Measurements from ENCODE around the gene PKNOX2. TPM values are rescaled to one million over a fixed set of nuclear protein-coding genes. Genes with fewer than 3 reads are reported as not detected.

PKNOX2 gene
- total RNA-seq, 5 donors from 2014 or later (not counting 1 experiment from before 2014, with no cell fraction given): 0.55 TPM; not detected in 4

Other genes with a start within 250 kb of the PKNOX2 start
- gene HEPN1, start 245.5 kb upstream of the PKNOX2 start, total RNA-seq: not detected
- not detected for gene HEPACAM, start 228.7 kb upstream of the PKNOX2 start, total RNA-seq
- 1 to 10 TPM; 1.4 to 3.4 (median 2.1) TPM for gene CCDC15, start 210.5 kb upstream of the PKNOX2 start, total RNA-seq
- 1 to 10 TPM in 3 of 5 donors, under 1 TPM in 2; 0.14 to 1.5 (median 1.1) TPM for gene SLC37A2, start 101.4 kb upstream of the PKNOX2 start, total RNA-seq
- gene TMEM218, start 53.1 kb upstream of the PKNOX2 start, total RNA-seq: 10 to 100 TPM; 10.3 to 18.9 (median 14.8) TPM